DOHH2 (cell line): Measurements from ENCODE around the gene PAXX.

Experiments used
- H3F3A ChIP-seq: fragments of 200-600 bp; sonication (generic), shearing (Covaris generic); 2 replicates; pipeline ENCODE4 v1.6.0; 2016; ENCODE audit warnings: antibody characterized with exemption, mild to moderate bottlenecking; ENCODE audit not compliant: control insufficient read depth, insufficient read depth
- H3K27ac ChIP-seq: fragments of 200-600 bp; sonication (generic); 2 replicates; pipeline ENCODE4 v1.5.1; 2014; ENCODE audit warnings: low read depth, mild to moderate bottlenecking, low read length, moderate library complexity
- H3K27me3 ChIP-seq: fragments of 200-600 bp; sonication (generic); 2 replicates; pipeline ENCODE4 v1.6.1; 2014; ENCODE audit warnings: mild to moderate bottlenecking, low read length, mixed read lengths; ENCODE audit not compliant: control insufficient read depth
- H3K36me3 ChIP-seq: fragments of 200-600 bp; sonication (generic); 2 replicates; pipeline ENCODE4 v1.6.1; 2014; ENCODE audit warnings: mild to moderate bottlenecking, low read length, moderate library complexity, mixed read lengths; ENCODE audit not compliant: control insufficient read depth
- H3K4me1 ChIP-seq: fragments of 200-600 bp; sonication (generic); 2 replicates; pipeline ENCODE4 v1.6.1; 2014; ENCODE audit warnings: mild to moderate bottlenecking, low read length, mixed read lengths; ENCODE audit not compliant: control insufficient read depth
- H3K4me2 ChIP-seq: fragments of 200-600 bp; sonication (generic); 2 replicates; pipeline ENCODE4 v1.6.0; 2014; ENCODE audit warnings: mild to moderate bottlenecking, low read length, moderate library complexity
- H3K4me3 ChIP-seq: fragments of 200-600 bp; sonication (generic); 2 replicates; pipeline ENCODE4 v1.5.1; 2014; ENCODE audit warnings: mild to moderate bottlenecking, low read length, mixed read lengths
- H3K79me2 ChIP-seq: fragments of 200-600 bp; sonication (generic); 2 replicates; pipeline ENCODE4 v1.6.1; 2014; ENCODE audit warnings: mild to moderate bottlenecking, low read length, mixed read lengths; ENCODE audit not compliant: control insufficient read depth
- H3K9me2 ChIP-seq: fragments of 200-600 bp; sonication (generic); replicated peaks from 2 replicates; pipeline ENCODE4 v1.6.1; 2014; ENCODE audit warnings: mild to moderate bottlenecking, low read length, mixed read lengths; ENCODE audit not compliant: control insufficient read depth
- H3K9me3 ChIP-seq: fragments of 200-600 bp; sonication (generic); 2 replicates; pipeline ENCODE4 v1.6.1; 2014; ENCODE audit warnings: antibody characterized with exemption, low read length, mixed read lengths; ENCODE audit not compliant: control insufficient read depth, insufficient read depth
- H4K20me1 ChIP-seq: fragments of 200-600 bp; sonication (generic); 2 replicates; pipeline ENCODE4 v1.6.0; 2014; ENCODE audit warnings: low read depth, mild to moderate bottlenecking, antibody characterized with exemption, low read length, moderate library complexity; ENCODE audit not compliant: control insufficient read depth, insufficient read depth
- EZH2phosphoT487 ChIP-seq: fragments of 200-600 bp; sonication (generic); IDR thresholded peaks from 2 replicates; pipeline ENCODE4 v1.6.1; 2017; ENCODE audit warnings: borderline replicate concordance, mild to moderate bottlenecking, antibody characterized with exemption, low read length, moderate library complexity, mixed read lengths
- TF ChIP-seq, protein P1 (sequence below): fragments of 200-600 bp; sonication (generic); IDR thresholded peaks from one replicate; pipeline ENCODE4 v1.5.1; 2014; ENCODE audit warnings: antibody characterized with exemption, mild to moderate bottlenecking, low read depth, low read length; ENCODE audit not compliant: poor library complexity, severe bottlenecking

Gene PAXX

DNA sequence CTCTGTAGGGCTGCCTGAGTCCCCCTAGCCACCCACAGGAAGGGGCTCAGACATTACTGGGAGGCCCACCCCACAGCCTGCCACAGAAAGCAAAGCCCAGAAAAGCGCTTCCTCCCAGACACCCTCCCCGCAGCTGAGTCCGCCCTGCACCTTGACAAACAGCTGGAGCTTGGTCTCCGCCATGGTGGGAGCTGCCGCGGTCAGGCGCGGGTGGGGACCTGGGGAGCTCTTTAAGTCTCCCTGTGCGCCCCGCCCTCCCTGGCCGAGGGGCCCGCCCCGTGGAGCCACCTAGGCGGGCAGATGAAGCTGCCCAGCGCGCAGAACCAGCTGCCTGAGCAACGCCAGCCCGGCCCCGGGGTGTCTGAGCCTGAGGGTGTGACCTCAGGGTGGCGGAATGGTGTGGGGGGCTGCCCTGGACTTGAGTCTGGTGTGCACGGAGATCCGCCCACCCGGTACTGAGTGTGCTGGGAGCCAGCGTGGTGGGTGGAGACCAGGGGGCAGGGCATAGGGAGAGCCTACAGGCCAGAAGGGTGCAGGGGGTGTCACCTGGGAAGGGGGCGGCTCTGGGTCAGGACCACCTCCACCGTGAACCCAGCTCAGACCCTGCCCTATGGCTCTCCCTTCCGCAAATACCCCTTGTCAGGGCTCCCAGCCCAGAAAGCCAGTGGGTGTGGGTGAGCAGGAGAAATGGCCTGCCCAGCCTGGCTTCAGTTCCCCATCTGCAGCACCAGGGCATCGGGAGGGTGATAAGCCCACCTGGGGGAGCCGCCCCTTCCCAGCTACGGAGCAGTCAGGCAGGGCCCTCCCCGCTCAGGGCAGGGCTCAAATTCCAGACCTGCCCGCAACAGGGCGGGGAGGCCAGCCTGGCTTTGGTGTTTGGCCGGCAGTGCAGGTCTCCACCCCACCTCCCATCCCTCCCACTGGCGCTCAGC lies 4.4 kb downstream of the PAXX start, which contains the start of gene CLIC3:
CLIC3 (minus strand) TSS at position 208 of the 932 bp plus-strand sequence; CDS start at position 183, 25 bp downstream.
- H3K27ac ChIP-seq = no peak within 1 kb of the TSS
- H3K9me2 ChIP-seq = no peaks in the 10 kb centered on the region
- peaks cover 10% of the 10 kb centered on the region for H3K79me2 ChIP-seq
- peaks cover 28% of the 10 kb centered on the region for H3K27me3 ChIP-seq
- no peaks in the 10 kb centered on the region for H3K9me3 ChIP-seq
- H4K20me1 ChIP-seq = peaks cover 7% of the 10 kb centered on the region; the same call in 1 of the 2 replicates
- H3K4me3 ChIP-seq = no peak within 1 kb of the TSS
- no peaks in the 10 kb centered on the region for H3F3A ChIP-seq
- peaks cover 42% of the 10 kb centered on the region for H3K4me1 ChIP-seq
- H3K36me3 ChIP-seq = peaks cover 8% of the 10 kb centered on the region
- H3K4me2 ChIP-seq = peak within 1 kb of the TSS; percentile 38
- TF ChIP-seq EZH2phosphoT487 = no peak
- TF ChIP-seq, protein P1, sequence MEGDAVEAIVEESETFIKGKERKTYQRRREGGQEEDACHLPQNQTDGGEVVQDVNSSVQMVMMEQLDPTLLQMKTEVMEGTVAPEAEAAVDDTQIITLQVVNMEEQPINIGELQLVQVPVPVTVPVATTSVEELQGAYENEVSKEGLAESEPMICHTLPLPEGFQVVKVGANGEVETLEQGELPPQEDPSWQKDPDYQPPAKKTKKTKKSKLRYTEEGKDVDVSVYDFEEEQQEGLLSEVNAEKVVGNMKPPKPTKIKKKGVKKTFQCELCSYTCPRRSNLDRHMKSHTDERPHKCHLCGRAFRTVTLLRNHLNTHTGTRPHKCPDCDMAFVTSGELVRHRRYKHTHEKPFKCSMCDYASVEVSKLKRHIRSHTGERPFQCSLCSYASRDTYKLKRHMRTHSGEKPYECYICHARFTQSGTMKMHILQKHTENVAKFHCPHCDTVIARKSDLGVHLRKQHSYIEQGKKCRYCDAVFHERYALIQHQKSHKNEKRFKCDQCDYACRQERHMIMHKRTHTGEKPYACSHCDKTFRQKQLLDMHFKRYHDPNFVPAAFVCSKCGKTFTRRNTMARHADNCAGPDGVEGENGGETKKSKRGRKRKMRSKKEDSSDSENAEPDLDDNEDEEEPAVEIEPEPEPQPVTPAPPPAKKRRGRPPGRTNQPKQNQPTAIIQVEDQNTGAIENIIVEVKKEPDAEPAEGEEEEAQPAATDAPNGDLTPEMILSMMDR = no peak

DNA sequence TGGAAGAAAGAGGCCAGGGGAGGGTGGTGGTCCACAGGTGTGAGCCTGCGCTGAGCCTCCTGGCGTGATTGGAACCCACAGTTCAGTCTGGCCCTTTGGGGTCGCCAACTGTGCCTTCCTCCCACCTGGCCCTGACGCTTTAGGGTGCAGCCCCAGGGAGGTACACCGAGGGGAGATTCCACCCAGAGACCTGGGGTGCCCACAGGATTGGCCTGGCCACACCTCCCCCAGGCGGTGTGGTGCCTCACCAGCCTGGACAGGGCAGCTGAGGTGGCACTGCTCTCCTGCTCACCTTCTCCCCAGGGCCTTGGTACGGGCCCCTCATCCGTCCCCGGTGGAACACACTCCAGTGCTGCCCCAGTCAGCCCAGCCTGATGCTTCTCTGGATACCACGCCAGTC lies 5.1 kb downstream of the PAXX start:
- Histone ChIP-seq H3K9me3 (no peaks in the 10 kb centered on the region), H3K36me3 (peaks cover 8% of the 10 kb centered on the region), H4K20me1 (peaks cover 7% of the 10 kb centered on the region; the same call in 1 of the 2 replicates), H3K27ac (no peak overlapping the region), H3K4me2 (no peak overlapping the region), H3F3A (no peaks in the 10 kb centered on the region), H3K9me2 (no peaks in the 10 kb centered on the region), H3K4me1 (peaks cover 42% of the 10 kb centered on the region), H3K4me3 (no peak overlapping the region), H3K27me3 (peaks cover 28% of the 10 kb centered on the region), H3K79me2 (peaks cover 10% of the 10 kb centered on the region)
- TF ChIP-seq, protein P1 = no peak
- no peak for TF ChIP-seq EZH2phosphoT487

DNA sequence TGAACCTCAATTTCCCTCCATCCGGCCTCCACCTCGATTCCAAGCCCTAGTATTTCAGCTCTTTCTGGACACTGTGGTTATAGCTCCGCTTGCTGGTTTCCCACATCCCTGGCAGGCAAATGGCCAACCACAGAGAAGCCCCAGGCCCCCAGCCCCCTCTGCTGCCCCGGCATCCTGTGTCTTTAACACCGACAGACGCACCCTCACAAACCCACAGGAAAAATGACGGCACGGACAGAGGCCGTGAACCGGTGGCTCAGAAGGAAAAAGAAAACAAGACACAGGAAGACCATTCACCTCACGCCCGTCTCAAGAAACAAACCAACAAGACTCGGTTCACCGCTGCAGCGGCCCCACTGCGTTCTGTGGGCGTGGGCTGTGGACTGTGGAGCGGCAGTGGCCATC lies 5.6 kb downstream of the PAXX start:
- H3K27ac ChIP-seq = no peak overlapping the region
- peaks cover 28% of the 10 kb centered on the region for H3K27me3 ChIP-seq
- peaks cover 6% of the 10 kb centered on the region; the same call in 1 of the 2 replicates for H4K20me1 ChIP-seq
- peaks cover 9% of the 10 kb centered on the region for H3K79me2 ChIP-seq
- peaks cover 41% of the 10 kb centered on the region for H3K4me1 ChIP-seq
- H3K4me3 ChIP-seq = no peak overlapping the region
- H3K9me3 ChIP-seq = no peaks in the 10 kb centered on the region
- H3K9me2 ChIP-seq = no peaks in the 10 kb centered on the region
- H3K4me2 ChIP-seq = no peak overlapping the region
- H3F3A ChIP-seq = no peaks in the 10 kb centered on the region
- TF ChIP-seq EZH2phosphoT487 = no peak
- TF ChIP-seq, protein P1 = no peak
- H3K36me3 ChIP-seq = peaks cover 8% of the 10 kb centered on the region
